ENCODE results near the gene ARID1A. TPM values are rescaled to one million over a fixed set of nuclear protein-coding genes. Genes with fewer than 3 reads are reported as not detected.

The ARID1A gene
- total and polyA plus RNA-seq, 9 of the 15 experiments (the other 6 are each of a cell fraction or from before 2014, with no cell fraction given), result 8.3 to 88.3 (median 22.5) TPM

GRCh38 chr1:26677306-26678115 lies 18.3 kb upstream of the ARID1A start (continued):
- TF ChIP-seq MGA (IDR thresholded peaks at IDR 0.05), result 0 out of 2 replicates have a peak, but pooled peaks have one; percentile 19
- peak; percentile 66 for TF ChIP-seq KLF16 (IDR thresholded peaks at IDR 0.05)
- peak; percentile 45; the same call in 1 of the 2 replicates for TF ChIP-seq SMARCA5 (IDR thresholded peaks at IDR 0.05)
- TF ChIP-seq NR2F6 (CRISPR knock-in tag; IDR thresholded peaks at IDR 0.05), result no peak
- 0 out of 2 replicates have a peak, but pooled peaks have one; percentile 15 for TF ChIP-seq ZHX1 (conservative IDR thresholded peaks at IDR 0.05; ENCODE audit: low read length)
- TF ChIP-seq ZNF592 (IDR thresholded peaks at IDR 0.05), result peak; percentile 53; the same call in 1 of the 2 replicates

Measured in K562 (cell line).